Measurements from ENCODE around the gene SMARCA2.

GRCh38 chr9:2013743-2014475 is 1.2 kb upstream of the SMARCA2 start:
- TF ChIP-seq SUZ12 (IDR thresholded peaks at IDR 0.05), result no peak
- no peak for TF ChIP-seq NFRKB (IDR thresholded peaks at IDR 0.05)
- TF ChIP-seq SP1 (IDR thresholded peaks at IDR 0.05), result no peak
- no peak for TF ChIP-seq LEF1 (IDR thresholded peaks at IDR 0.05; ENCODE audit: borderline replicate concordance)
- no peak for TF ChIP-seq FOXA1 (IDR thresholded peaks at IDR 0.05)
- no peak for TF ChIP-seq FOXM1 (IDR thresholded peaks at IDR 0.05; ENCODE audit: borderline replicate concordance)
- no peak for TF ChIP-seq ARNT (IDR thresholded peaks at IDR 0.05)
- TF ChIP-seq BHLHE40 (IDR thresholded peaks at IDR 0.05; ENCODE audit: borderline replicate concordance), result no peak
- no peak for TF ChIP-seq ZNF384 (IDR thresholded peaks at IDR 0.05)
- no peak for TF ChIP-seq ELF4 (IDR thresholded peaks at IDR 0.05)

Measured in HEK293T (cell line).